Nephron progenitor cell (in vitro differentiated cells): ENCODE measurements around the gene ZBTB20.

Experiments used
- DNase-seq: peaks from one replicate; pipeline ENCODE4 v3.0.0; 2021
- H3K27ac Mint-ChIP-seq: 2 replicates; pipeline ENCODE4 v1.8.0; 2021; ENCODE audit warnings: mild to moderate bottlenecking, moderate library complexity, mixed read lengths
- H3K27me3 Mint-ChIP-seq: 2 replicates; pipeline ENCODE4 v1.8.0; 2021; ENCODE audit warnings: mild to moderate bottlenecking, low read depth, mixed read lengths; ENCODE audit not compliant: poor library complexity
- H3K36me3 Mint-ChIP-seq: 2 replicates; pipeline ENCODE4 v1.8.0; 2021; ENCODE audit warnings: low read depth, mixed read lengths
- H3K4me1 Mint-ChIP-seq: 2 replicates; pipeline ENCODE4 v1.8.0; 2021; ENCODE audit warnings: mixed read lengths
- H3K4me3 Mint-ChIP-seq: 2 replicates; pipeline ENCODE4 v1.8.0; 2021; ENCODE audit warnings: mild to moderate bottlenecking, moderate library complexity, mixed read lengths
- H3K9me3 Mint-ChIP-seq: 2 replicates; pipeline ENCODE4 v1.8.0; 2021; ENCODE audit warnings: mild to moderate bottlenecking, moderate library complexity, mixed read lengths
- TF ChIP-seq, protein P1 (sequence below): fragments of 200-600 bp; sonication (generic); IDR thresholded peaks from 2 replicates; pipeline ENCODE4 v1.5.0; 2021; ENCODE audit warnings: antibody characterized with exemption

Gene ZBTB20

DNA sequence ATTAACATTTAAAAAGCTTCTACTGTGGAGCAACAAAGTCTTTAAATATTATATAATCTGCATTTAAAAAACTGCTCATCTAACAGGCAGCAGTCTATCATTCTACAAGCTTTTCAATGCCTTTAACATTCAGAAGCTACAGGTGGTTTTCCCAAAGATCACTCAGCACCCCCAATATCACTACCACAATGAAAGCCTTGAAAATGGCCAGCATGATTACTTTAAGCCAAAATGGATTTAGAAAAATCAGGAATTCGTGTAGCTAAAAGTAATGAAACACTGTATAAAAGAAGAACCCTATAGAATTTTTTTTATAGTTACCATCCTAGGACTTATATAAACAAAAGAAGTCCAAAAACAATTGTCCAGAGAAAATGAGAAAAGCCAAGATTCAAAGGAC lies 452.8 kb downstream of the ZBTB20 start:
- TF ChIP-seq, protein P1, sequence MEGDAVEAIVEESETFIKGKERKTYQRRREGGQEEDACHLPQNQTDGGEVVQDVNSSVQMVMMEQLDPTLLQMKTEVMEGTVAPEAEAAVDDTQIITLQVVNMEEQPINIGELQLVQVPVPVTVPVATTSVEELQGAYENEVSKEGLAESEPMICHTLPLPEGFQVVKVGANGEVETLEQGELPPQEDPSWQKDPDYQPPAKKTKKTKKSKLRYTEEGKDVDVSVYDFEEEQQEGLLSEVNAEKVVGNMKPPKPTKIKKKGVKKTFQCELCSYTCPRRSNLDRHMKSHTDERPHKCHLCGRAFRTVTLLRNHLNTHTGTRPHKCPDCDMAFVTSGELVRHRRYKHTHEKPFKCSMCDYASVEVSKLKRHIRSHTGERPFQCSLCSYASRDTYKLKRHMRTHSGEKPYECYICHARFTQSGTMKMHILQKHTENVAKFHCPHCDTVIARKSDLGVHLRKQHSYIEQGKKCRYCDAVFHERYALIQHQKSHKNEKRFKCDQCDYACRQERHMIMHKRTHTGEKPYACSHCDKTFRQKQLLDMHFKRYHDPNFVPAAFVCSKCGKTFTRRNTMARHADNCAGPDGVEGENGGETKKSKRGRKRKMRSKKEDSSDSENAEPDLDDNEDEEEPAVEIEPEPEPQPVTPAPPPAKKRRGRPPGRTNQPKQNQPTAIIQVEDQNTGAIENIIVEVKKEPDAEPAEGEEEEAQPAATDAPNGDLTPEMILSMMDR, result no peak
- Mint-ChIP-seq H3K27ac (no peak overlapping the region), H3K36me3 (no peaks in the 10 kb centered on the region), H3K4me1 (no peaks in the 10 kb centered on the region), H3K27me3 (no peaks in the 10 kb centered on the region), H3K4me3 (no peak overlapping the region), H3K9me3 (no peaks in the 10 kb centered on the region)
- no peak for DNase-seq

DNA sequence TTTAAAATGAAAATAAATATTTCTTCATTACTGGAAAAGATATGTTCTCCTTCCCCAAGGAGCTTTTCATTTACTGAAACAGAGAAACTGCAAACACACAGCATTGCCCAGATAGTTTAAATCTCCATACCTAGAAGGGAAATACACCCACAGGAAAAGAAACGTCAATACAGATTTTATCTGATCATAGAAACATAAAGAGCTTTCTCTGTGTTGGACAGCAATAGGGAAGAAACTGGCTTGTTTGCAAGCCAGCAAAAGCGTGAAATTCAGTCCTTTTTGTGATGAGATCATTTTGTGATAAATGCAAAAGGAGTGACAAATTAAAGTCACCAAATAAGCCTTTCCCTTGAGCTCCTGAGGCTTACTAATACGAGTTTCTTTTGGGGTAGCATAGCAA lies 455.2 kb downstream of the ZBTB20 start:
- Mint-ChIP-seq H3K4me1 (no peaks in the 10 kb centered on the region), H3K36me3 (no peaks in the 10 kb centered on the region), H3K27me3 (no peaks in the 10 kb centered on the region), H3K9me3 (no peaks in the 10 kb centered on the region), H3K27ac (no peak overlapping the region), H3K4me3 (no peak overlapping the region)
- no peak for DNase-seq
- TF ChIP-seq, protein P1, result no peak

DNA sequence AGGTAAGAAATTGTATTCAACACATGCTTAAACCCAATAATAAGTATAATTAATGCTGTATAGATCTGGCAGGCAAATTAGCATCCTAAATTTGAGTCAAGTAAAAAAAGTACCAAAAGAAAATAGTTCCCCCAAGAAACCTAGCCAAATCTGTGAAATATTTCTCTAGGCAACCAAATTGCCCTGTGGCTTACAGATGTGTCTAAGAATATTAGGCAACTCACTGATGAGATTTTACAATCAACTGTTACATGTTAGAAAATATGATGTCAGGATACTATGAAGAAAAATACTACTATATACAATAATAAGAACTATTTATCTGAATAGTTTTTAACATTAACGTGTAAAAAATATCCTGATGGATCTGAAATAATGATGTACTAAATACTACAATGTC lies 456.2 kb downstream of the ZBTB20 start:
- Mint-ChIP-seq H3K27me3 (no peaks in the 10 kb centered on the region), H3K4me1 (no peaks in the 10 kb centered on the region), H3K27ac (no peak overlapping the region), H3K36me3 (no peaks in the 10 kb centered on the region), H3K9me3 (no peaks in the 10 kb centered on the region), H3K4me3 (no peak overlapping the region)
- DNase-seq, result no peak
- TF ChIP-seq, protein P1, result no peak

DNA sequence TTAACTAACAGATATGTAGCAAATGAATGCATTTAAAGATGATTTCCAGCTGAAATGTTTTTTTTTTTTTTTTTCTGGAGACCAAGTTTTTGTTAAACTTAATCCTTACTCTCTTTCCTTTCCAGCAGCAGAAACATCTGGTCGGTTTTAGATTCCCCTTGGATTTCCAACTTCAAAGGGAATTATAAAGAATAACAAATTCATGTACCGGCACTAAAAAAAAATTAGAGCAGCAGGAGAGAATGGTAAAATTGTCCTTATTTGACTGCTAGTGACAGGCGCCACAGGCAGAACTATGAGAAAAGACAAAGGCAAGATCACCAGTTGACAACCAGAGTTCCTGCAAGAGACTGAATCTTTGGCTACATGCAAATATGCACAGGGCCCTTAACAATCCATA lies 459.9 kb downstream of the ZBTB20 start:
- Mint-ChIP-seq H3K4me1 (no peaks in the 10 kb centered on the region), H3K36me3 (no peaks in the 10 kb centered on the region), H3K27me3 (no peaks in the 10 kb centered on the region), H3K27ac (no peak overlapping the region), H3K4me3 (no peak overlapping the region), H3K9me3 (no peaks in the 10 kb centered on the region)
- TF ChIP-seq, protein P1, result no peak
- DNase-seq, result no peak

- no peaks in the 10 kb centered on the region for H3K4me1 Mint-ChIP-seq
- H3K36me3 Mint-ChIP-seq, result no peaks in the 10 kb centered on the region
- TF ChIP-seq, protein P1, result no peak
- no peaks in the 10 kb centered on the region for H3K9me3 Mint-ChIP-seq
- no peak overlapping the region for H3K4me3 Mint-ChIP-seq
- H3K27me3 Mint-ChIP-seq, result no peaks in the 10 kb centered on the region
- no peak overlapping the region for H3K27ac Mint-ChIP-seq
- no peak for DNase-seq
Observed at GRCh38 chr3:114686621-114687020, 460.5 kb downstream of the ZBTB20 start.

- H3K27me3 Mint-ChIP-seq, result no peaks in the 10 kb centered on the region
- H3K27ac Mint-ChIP-seq, result peak overlapping the region; percentile 15
- no peaks in the 10 kb centered on the region for H3K4me1 Mint-ChIP-seq
- H3K4me3 Mint-ChIP-seq, result no peak overlapping the region
- DNase-seq, result no peak
- TF ChIP-seq, protein P1, result no peak
- no peaks in the 10 kb centered on the region for H3K36me3 Mint-ChIP-seq
- no peaks in the 10 kb centered on the region for H3K9me3 Mint-ChIP-seq
Observed at GRCh38 chr3:114685161-114685560, 461.9 kb downstream of the ZBTB20 start.
